ENCODE results near the gene JPH4. TPM values are rescaled to one million over a fixed set of nuclear protein-coding genes. Genes with fewer than 3 reads are reported as not detected.

JPH4 gene
- total RNA-seq, 1 experiment from 2014 or later = 50.1 TPM

GRCh38 chr14:23523229-23524016 lies 55.2 kb downstream of the JPH4 start (continued):
- TF ChIP-seq, protein P1, sequence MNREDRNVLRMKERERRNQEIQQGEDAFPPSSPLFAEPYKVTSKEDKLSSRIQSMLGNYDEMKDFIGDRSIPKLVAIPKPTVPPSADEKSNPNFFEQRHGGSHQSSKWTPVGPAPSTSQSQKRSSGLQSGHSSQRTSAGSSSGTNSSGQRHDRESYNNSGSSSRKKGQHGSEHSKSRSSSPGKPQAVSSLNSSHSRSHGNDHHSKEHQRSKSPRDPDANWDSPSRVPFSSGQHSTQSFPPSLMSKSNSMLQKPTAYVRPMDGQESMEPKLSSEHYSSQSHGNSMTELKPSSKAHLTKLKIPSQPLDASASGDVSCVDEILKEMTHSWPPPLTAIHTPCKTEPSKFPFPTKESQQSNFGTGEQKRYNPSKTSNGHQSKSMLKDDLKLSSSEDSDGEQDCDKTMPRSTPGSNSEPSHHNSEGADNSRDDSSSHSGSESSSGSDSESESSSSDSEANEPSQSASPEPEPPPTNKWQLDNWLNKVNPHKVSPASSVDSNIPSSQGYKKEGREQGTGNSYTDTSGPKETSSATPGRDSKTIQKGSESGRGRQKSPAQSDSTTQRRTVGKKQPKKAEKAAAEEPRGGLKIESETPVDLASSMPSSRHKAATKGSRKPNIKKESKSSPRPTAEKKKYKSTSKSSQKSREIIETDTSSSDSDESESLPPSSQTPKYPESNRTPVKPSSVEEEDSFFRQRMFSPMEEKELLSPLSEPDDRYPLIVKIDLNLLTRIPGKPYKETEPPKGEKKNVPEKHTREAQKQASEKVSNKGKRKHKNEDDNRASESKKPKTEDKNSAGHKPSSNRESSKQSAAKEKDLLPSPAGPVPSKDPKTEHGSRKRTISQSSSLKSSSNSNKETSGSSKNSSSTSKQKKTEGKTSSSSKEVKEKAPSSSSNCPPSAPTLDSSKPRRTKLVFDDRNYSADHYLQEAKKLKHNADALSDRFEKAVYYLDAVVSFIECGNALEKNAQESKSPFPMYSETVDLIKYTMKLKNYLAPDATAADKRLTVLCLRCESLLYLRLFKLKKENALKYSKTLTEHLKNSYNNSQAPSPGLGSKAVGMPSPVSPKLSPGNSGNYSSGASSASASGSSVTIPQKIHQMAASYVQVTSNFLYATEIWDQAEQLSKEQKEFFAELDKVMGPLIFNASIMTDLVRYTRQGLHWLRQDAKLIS (CRISPR knock-in tag; IDR thresholded peaks at IDR 0.05; ENCODE audit: borderline replicate concordance) = no peak
- TF ChIP-seq, protein P2, sequence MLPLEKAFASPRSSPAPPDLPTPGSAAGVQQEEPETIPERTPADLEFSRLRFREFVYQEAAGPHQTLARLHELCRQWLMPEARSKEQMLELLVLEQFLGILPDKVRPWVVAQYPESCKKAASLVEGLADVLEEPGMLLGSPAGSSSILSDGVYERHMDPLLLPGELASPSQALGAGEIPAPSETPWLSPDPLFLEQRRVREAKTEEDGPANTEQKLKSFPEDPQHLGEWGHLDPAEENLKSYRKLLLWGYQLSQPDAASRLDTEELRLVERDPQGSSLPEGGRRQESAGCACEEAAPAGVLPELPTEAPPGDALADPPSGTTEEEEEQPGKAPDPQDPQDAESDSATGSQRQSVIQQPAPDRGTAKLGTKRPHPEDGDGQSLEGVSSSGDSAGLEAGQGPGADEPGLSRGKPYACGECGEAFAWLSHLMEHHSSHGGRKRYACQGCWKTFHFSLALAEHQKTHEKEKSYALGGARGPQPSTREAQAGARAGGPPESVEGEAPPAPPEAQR (CRISPR knock-in tag; IDR thresholded peaks at IDR 0.05) = no peak

DNA sequence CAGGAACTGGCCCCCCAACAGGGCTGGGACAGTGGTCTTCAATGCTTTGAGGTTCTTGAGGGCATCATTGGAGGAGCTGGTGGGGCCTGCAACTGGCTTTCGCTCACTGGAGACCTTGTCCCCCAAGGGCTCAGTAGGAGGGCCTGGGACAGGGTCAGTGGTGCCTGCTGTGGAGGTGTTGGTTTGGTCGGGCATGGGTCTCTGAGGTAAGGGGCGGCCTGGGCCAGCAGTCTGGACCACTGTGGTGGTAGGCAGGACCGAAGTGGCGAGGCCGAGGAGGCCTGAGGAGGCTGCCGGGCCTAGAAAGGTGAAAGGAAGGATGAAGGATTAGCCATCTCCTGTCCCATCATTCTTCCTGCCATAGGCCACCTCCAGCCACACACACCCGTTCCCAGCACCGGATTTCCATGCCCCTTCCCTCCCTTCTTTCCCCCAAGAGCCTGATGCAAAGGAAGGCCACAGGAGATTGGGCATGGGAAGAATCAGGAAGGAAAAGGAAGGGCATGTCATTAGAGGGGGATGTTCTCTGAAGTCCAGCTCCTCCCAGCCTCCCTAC lies 55.9 kb downstream of the JPH4 start:
- ChIA-PET CTCF (interaction anchor here (0.8 to 7.5 kb wide), 5 partner anchors 16 to 44 kb away, joined by 3 to 47 read pairs (median 12); no protein-coding TSS in a partner anchor), POLR2A (interaction anchor here (2.0 to 6.6 kb wide), 2 partner anchors 15 to 41 kb away, joined by 7 to 49 read pairs; no protein-coding TSS in a partner anchor)
- TF ChIP-seq ZNF263 (CRISPR knock-in tag; IDR thresholded peaks at IDR 0.05; ENCODE audit: low read depth) = no peak
- TF ChIP-seq TEAD4 (CRISPR knock-in tag; IDR thresholded peaks at IDR 0.05) = no peak
- no peak for TF ChIP-seq HMGXB4 (CRISPR knock-in tag; IDR thresholded peaks at IDR 0.05)
- TF ChIP-seq CBFB (CRISPR knock-in tag; IDR thresholded peaks at IDR 0.05; ENCODE audit: low read depth) = no peak
- Mint-ChIP-seq H3K27me3 (ENCODE audit: low read depth) (peaks cover 2% of the 10 kb centered on the region), H3K9me3 (no peaks in the 10 kb centered on the region), H3K36me3 (peaks cover 25% of the 10 kb centered on the region), H3K4me1 (peaks cover 68% of the 10 kb centered on the region), H3K27ac (no peak overlapping the region), H3K4me3 (no peak overlapping the region)
- no peak for DNase-seq (ENCODE audit: low spot score)
- no peak for ATAC-seq

GRCh38 chr14:23521785-23522640 lies 56.6 kb downstream of the JPH4 start:
- H3K36me3 Mint-ChIP-seq = peaks cover 19% of the 10 kb centered on the region
- ChIA-PET POLR2A (interaction anchor here (2.0 to 6.6 kb wide), 2 partner anchors 16 to 40 kb away, joined by 7 to 49 read pairs; no protein-coding TSS in a partner anchor), CTCF (interaction anchor here (2.4 to 7.5 kb wide), 4 partner anchors 17 to 40 kb away, joined by 11 to 47 read pairs (median 28); no protein-coding TSS in a partner anchor)
- H3K4me1 Mint-ChIP-seq = peaks cover 71% of the 10 kb centered on the region
- no peak for ATAC-seq
- TF ChIP-seq TP53 (CRISPR knock-in tag; IDR thresholded peaks at IDR 0.05) (0 out of 2 replicates have a peak, but pooled peaks have one; percentile 6), ZNF423 (CRISPR knock-in tag; IDR thresholded peaks at IDR 0.05) (no peak), TEAD1 (CRISPR knock-in tag; IDR thresholded peaks at IDR 0.05) (no peak), ZNF416 (CRISPR knock-in tag; IDR thresholded peaks at IDR 0.05) (no peak), FOXJ3 (CRISPR knock-in tag; IDR thresholded peaks at IDR 0.05; ENCODE audit: borderline replicate concordance) (no peak), ZNF317 (CRISPR knock-in tag; IDR thresholded peaks at IDR 0.05; ENCODE audit: borderline replicate concordance, low read depth) (no peak), SP1 (CRISPR knock-in tag; conservative IDR thresholded peaks at IDR 0.05) (no peak)
- no peak for DNase-seq (ENCODE audit: low spot score)
- peaks cover 9% of the 10 kb centered on the region for H3K27me3 Mint-ChIP-seq (ENCODE audit: low read depth)
- no peak overlapping the region for H3K27ac Mint-ChIP-seq
- no peak overlapping the region for H3K4me3 Mint-ChIP-seq
- no peaks in the 10 kb centered on the region for H3K9me3 Mint-ChIP-seq

Data from WTC11 (cell line).